VCaP (cell line): ENCODE measurements around the gene PITPNM1.
"Not testable (repeated sequence)": the region's sequence is repeated elsewhere in the genome, so short reads cannot be mapped to it uniquely, and the experiment has no call there.

Experiments used
- H3K27ac ChIP-seq: fragments of 450-650 bp; 2 replicates; pipeline ENCODE4 v1.5.1; 2017
- TF ChIP-seq, protein P1 (sequence below): fragments of 450-650 bp; conservative IDR thresholded peaks from 2 replicates; pipeline ENCODE4 v1.5.1; 2017; ENCODE audit warnings: mild to moderate bottlenecking, moderate library complexity

The PITPNM1 gene

GRCh38 chr11:67482827-67483798 is 22.1 kb downstream of the PITPNM1 start, which contains the start of gene AIP:
Gene AIP, plus strand, starts transcription at chr11:67483026. Its CDS starts 133 bp downstream, at chr11:67483159.
- H3K27ac ChIP-seq: peak within 1 kb of the TSS; percentile 83
- TF ChIP-seq, protein P1, sequence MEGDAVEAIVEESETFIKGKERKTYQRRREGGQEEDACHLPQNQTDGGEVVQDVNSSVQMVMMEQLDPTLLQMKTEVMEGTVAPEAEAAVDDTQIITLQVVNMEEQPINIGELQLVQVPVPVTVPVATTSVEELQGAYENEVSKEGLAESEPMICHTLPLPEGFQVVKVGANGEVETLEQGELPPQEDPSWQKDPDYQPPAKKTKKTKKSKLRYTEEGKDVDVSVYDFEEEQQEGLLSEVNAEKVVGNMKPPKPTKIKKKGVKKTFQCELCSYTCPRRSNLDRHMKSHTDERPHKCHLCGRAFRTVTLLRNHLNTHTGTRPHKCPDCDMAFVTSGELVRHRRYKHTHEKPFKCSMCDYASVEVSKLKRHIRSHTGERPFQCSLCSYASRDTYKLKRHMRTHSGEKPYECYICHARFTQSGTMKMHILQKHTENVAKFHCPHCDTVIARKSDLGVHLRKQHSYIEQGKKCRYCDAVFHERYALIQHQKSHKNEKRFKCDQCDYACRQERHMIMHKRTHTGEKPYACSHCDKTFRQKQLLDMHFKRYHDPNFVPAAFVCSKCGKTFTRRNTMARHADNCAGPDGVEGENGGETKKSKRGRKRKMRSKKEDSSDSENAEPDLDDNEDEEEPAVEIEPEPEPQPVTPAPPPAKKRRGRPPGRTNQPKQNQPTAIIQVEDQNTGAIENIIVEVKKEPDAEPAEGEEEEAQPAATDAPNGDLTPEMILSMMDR: no peak; the same call in none of the 2 replicates

DNA sequence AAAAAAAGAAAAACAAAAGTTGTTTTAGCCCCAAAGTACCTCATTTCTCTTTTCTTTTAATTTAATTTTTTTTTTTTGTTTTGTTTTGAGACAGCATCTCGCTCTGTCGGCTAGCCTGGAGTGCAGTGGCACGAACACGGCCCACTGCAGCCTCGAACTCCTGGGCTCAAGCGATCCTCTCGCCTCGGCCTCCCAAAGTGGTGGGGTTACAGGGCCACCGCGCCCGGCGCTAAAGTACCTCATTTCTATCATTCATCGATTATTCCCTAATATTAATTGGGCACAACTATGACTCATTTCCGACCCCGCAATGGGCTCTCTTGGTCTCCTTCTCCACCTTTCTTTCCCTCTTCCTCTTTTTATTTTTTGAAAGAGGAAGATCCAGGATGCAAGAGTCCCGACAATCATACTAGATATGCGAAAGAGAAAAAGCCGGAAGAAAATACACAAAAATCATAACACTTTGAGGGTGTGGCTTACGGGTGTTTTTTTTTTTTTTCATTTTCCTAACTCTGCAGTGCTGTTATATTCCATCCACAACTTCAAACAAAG is 22.8 kb downstream of the PITPNM1 start:
- TF ChIP-seq, protein P1: no peak
- peak overlapping the region; percentile 83 for H3K27ac ChIP-seq

DNA sequence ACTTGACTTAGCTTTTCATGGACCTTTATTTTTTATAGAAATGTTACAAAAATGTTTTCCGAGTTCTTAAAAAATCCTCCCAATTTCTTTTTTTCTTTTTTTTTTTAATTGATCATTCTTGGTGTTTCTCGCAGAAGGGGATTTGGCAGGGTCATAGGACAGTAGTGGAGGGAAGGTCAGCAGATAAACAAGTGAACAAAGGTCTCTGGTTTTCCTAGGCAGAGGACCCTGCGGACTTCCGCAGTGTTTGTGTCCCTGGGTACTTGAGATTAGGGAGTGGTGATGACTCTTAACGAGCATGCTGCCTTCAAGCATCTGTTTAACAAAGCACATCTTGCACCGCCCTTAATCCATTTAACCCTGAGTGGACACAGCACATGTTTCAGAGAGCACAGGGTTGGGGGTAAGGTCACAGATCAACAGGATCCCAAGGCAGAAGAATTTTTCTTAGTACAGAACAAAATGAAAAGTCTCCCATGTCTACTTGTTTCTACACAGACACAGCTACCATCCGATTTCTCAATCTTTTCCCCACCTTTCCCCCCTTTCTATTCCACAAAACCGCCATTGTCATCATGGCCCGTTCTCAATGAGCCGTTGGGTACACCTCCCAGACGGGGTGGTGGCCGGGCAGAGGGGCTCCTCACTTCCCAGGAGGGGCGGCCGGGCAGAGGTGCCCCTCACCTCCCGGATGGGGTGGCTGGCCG is 27.7 kb downstream of the PITPNM1 start:
- H3K27ac ChIP-seq: not testable (repeated sequence)

GRCh38 chr11:67476692-67477091 is 28.5 kb downstream of the PITPNM1 start:
- H3K27ac ChIP-seq: not testable (repeated sequence)

DNA sequence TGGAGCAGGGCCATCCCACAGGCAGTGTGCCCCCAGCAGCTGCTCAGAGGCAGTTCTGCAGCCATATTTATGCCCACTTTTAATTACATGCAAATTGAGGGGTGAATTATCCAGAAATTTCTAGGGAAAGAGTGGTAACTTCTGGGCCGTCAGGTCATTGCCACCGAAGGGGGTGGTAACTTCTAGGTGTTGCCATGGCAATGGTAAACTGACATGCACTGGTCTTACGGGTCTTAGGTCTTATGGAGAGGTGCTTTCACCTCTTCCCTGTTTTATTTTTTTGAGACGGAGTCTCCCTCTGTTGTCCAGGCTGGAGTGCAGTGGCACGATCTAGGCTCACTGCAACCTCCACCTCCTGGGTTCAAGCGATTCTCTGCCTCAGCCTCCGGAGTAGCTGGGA is 32.3 kb downstream of the PITPNM1 start:
- TF ChIP-seq, protein P1: no peak
- peak overlapping the region; percentile 44; the same call in 1 of the 2 replicates for H3K27ac ChIP-seq

GRCh38 chr11:67470337-67471002 is 34.7 kb downstream of the PITPNM1 start:
- H3K27ac ChIP-seq: no peak overlapping the region
- TF ChIP-seq, protein P1: no peak

- H3K27ac ChIP-seq: peak overlapping the region; percentile 98
Measured at GRCh38 chr11:67469508-67469811, 35.7 kb downstream of the PITPNM1 start.

More at GRCh38 chr11:67469508-67469811, 35.7 kb downstream of the PITPNM1 start:
- TF ChIP-seq, protein P1: peak; percentile 67
